Spleen (tissue), 11 donors: Measurements from ENCODE around the gene ISG20. TPM values are rescaled to one million over a fixed set of nuclear protein-coding genes. Genes with fewer than 3 reads are reported as not detected.

Source experiments
- DNase-seq: peaks from one replicate; pipeline ENCODE4 v3.0.0-alpha.2; 2020
- H3K27ac ChIP-seq, 8 donors: fragments of 200-600 bp; sonication (generic) in 7 of 8; 1 replicate in 4 of 8; 2 replicates in 4 of 8; pipeline versions ENCODE4 v1.5.0 to v1.8.0; 2016 to 2021; ENCODE audit warnings: inconsistent platforms in 4 of 8, mild to moderate bottlenecking in 4 of 8, moderate library complexity in 1 of 8
- H3K27me3 ChIP-seq, 7 donors: fragments of 200-600 bp; sonication (generic) in 6 of 7; replicated peaks in 1 of 7; 1 replicate in 4 of 7; 2 replicates in 3 of 7; pipeline versions ENCODE4 v1.5.0 to v1.8.0; 2016 to 2021; ENCODE audit warnings: inconsistent platforms in 3 of 7, mild to moderate bottlenecking in 1 of 7
- H3K36me3 ChIP-seq, 6 donors: fragments of 200-600 bp; sonication (generic) in 5 of 6; 1 replicate in 4 of 6; 2 replicates in 2 of 6; pipeline versions ENCODE4 v1.5.0 to v1.8.0; 2016 to 2021; ENCODE audit warnings: inconsistent platforms in 2 of 6
- H3K4me1 ChIP-seq, 6 donors: fragments of 200-600 bp; sonication (generic) in 5 of 6; 1 replicate in 3 of 6; 2 replicates in 3 of 6; pipeline versions ENCODE4 v1.5.0 to v1.8.0; 2016 to 2021; ENCODE audit warnings: inconsistent platforms in 3 of 6
- H3K4me3 ChIP-seq, 8 donors: fragments of 200-600 bp; sonication (generic) in 7 of 8; 1 replicate in 4 of 8; 2 replicates in 4 of 8; pipeline versions ENCODE4 v1.5.0 to v1.8.0; 2016 to 2021; ENCODE audit warnings: inconsistent platforms in 4 of 8, mild to moderate bottlenecking in 4 of 8, moderate library complexity in 2 of 8
- H3K9me3 ChIP-seq, 8 donors: fragments of 200-600 bp; sonication (generic) in 7 of 8; 1 replicate in 4 of 8; 2 replicates in 4 of 8; pipeline versions ENCODE4 v1.5.0 to v1.8.0; 2016 to 2021; ENCODE audit warnings: inconsistent platforms in 4 of 8
- POLR2A ChIP-seq, 3 donors: fragments of 450-650 bp; IDR thresholded peaks; one replicate each; pipeline ENCODE4 v1.5.1; 2017; ENCODE audit warnings: antibody characterized with exemption in 3 of 3, mild to moderate bottlenecking in 1 of 3
- POLR2AphosphoS5 ChIP-seq, 3 donors: sonication (generic); formaldehyde crosslinking; IDR thresholded peaks; one replicate each; pipeline ENCODE4 v1.5.1; 2017; ENCODE audit warnings: antibody characterized with exemption in 3 of 3
- WGBS, 5 donors: extraction: QIAGEN DNeasy Blood & Tissue Kit in 3 of 5; methylation state at CpG; one replicate each; pipeline versions ENCODE4 v1.1.5 to v1.1.7; 2013 to 2018; 5-methylcytosine and 5-hydroxymethylcytosine counted together
- intact Hi-C: fragments of 100-400 bp; cut with DNase I; formaldehyde crosslinking; loops from one replicate; pipeline ENCODE4 v1.15.0; 2023; ENCODE audit warnings: low total_unique reads
- polyA plus RNA-seq, 3 donors: library from polyadenylated mRNA; stranded (reverse); fragments of 200-250 nt; gene quantifications; one replicate each; pipeline ENCODE4 v1.2.1, GENCODE V29; 2013
- total RNA-seq, 7 donors: library from RNA; depleted of rRNA in 3 of 7; stranded (reverse); fragments of >200 nt in 3 of 7; fragmentation: NEBNext Ultra II Directional in 4 of 7; extraction: Animal tissue kit (Norgen Biotek cat#: 25700) in 4 of 7; gene quantifications; one replicate each; pipeline versions ENCODE4 v1.1.0 to v1.2.1, GENCODE V29; 2016 to 2021
- TF ChIP-seq, protein P1 (sequence below), 11 experiments: fragments of 200-600 bp in 7 of 11; fragments of 450-650 bp in 4 of 11; sonication (generic) in 4 of 11; IDR thresholded peaks in 8 of 11; conservative IDR thresholded peaks in 3 of 11; 1 replicate in 7 of 11; 2 replicates in 4 of 11; pipeline versions ENCODE4 v1.4.0 to v1.8.0; 2016 to 2021; ENCODE audit warnings: antibody characterized with exemption in 11 of 11, inconsistent platforms in 4 of 11, mild to moderate bottlenecking in 1 of 11
- donor health status: healthy with polysubstance abuse.
- donor health status: DM: no; HTN: no; CAD: no; lungs with moderate emphysema.
- donor health status: DM: no; HTN: no; CAD: no.
- donor health status: Bipolar disorder and iron deficiency.
- donor health status: healthy.
- donor health status: DM: no; HTN: no; CAD: no.
- donor health status: DM: yes; HTN: yes; CAD: no.

ISG20 gene
- total and polyA plus RNA-seq, 10 donors = 70.5 to 365 (median 142) TPM

GRCh38 chr15:88699861-88700260, 61.0 kb downstream of the ISG20 start:
- H3K4me1 ChIP-seq = peaks cover 0 to 3% (median under 1%) of the 10 kb centered on the region in 6 donors
- no peak overlapping the region for H3K4me3 ChIP-seq
- H3K9me3 ChIP-seq = no peaks in the 10 kb centered on the region
- no peak for DNase-seq
- no peak for TF ChIP-seq POLR2AphosphoS5 (IDR thresholded peaks at IDR 0.05)
- TF ChIP-seq POLR2A (IDR thresholded peaks at IDR 0.05) = no peak
- TF ChIP-seq, protein P1, sequence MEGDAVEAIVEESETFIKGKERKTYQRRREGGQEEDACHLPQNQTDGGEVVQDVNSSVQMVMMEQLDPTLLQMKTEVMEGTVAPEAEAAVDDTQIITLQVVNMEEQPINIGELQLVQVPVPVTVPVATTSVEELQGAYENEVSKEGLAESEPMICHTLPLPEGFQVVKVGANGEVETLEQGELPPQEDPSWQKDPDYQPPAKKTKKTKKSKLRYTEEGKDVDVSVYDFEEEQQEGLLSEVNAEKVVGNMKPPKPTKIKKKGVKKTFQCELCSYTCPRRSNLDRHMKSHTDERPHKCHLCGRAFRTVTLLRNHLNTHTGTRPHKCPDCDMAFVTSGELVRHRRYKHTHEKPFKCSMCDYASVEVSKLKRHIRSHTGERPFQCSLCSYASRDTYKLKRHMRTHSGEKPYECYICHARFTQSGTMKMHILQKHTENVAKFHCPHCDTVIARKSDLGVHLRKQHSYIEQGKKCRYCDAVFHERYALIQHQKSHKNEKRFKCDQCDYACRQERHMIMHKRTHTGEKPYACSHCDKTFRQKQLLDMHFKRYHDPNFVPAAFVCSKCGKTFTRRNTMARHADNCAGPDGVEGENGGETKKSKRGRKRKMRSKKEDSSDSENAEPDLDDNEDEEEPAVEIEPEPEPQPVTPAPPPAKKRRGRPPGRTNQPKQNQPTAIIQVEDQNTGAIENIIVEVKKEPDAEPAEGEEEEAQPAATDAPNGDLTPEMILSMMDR (IDR thresholded peaks at IDR 0.05 in 8 of 11, conservative IDR thresholded peaks at IDR 0.05 in 3 of 11) = no peak
- H3K27ac ChIP-seq = no peak overlapping the region
- peaks cover 0 to 22% (median 0%) of the 10 kb centered on the region in 7 donors for H3K27me3 ChIP-seq
- 77 to 100% (median 89%) methylated on average over 1 of the region's 1 CpG for WGBS, 5 donors
- intact Hi-C loops = no loop called here
- H3K36me3 ChIP-seq = no peaks in the 10 kb centered on the region

DNA sequence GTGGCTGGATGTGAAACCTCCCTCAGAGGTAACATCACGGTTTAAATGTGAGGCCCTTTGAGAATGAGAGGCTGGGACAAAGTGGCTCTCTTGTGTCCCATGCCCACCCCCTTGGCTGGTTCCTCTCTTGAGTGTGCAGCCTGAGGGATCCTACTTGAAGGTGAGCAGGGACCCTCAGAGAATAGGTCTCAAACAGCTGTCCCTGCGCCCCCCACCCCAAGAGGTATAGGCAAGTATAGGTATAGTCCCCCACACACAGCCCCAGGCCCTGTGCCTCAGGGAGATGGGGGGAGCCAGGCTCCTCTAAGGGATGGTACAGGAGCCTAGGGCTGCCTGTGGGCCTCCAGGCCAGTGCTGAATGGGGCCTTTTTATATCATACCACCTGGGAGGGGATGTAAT, 61.9 kb downstream of the ISG20 start:
- no peak overlapping the region for H3K27ac ChIP-seq
- H3K4me1 ChIP-seq = peaks cover 0 to 12% (median 7%) of the 10 kb centered on the region in 6 donors
- TF ChIP-seq POLR2AphosphoS5 (IDR thresholded peaks at IDR 0.05) = no peak
- TF ChIP-seq, protein P1 (IDR thresholded peaks at IDR 0.05 in 8 of 11, conservative IDR thresholded peaks at IDR 0.05 in 3 of 11) = no peak
- no peak for TF ChIP-seq POLR2A (IDR thresholded peaks at IDR 0.05)
- DNase-seq = no peak
- H3K36me3 ChIP-seq = no peaks in the 10 kb centered on the region
- H3K27me3 ChIP-seq = peaks cover 0 to 31% (median 3%) of the 10 kb centered on the region in 7 donors
- H3K9me3 ChIP-seq = no peaks in the 10 kb centered on the region
- no peak overlapping the region for H3K4me3 ChIP-seq
- intact Hi-C loops = no loop called here
- 88 to 98% (median 89%) methylated on average over 2 of the region's 2 CpGs for WGBS, 5 donors

DNA sequence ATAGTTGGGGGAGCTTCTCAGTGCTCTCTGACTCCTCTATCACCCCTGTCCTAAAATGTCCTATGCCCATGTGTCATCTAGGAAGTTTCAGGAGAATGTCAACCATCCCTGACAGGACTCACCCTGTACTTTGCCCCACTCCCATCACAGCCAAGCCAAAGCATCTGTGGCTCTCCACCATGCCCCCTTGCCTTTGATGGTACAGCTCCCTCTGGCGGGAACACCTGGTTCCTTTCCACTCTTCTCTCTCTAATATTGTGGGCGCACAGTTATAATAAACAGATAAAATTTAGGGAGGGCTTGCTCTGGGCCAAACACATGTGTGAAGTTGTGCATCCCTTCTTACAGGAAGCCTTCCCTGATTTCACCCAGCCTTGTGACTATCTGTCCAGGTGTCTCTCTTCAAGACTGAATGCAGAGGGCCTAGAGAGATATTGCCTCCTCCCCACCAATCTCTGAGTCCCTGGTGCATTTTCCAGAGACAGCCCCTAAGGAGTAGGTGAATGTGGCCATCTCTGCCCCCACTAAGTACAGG, 62.8 kb downstream of the ISG20 start:
- no peak for DNase-seq
- intact Hi-C loops = no loop called here

GRCh38 chr15:88702983-88703382, 64.2 kb downstream of the ISG20 start:
- Histone ChIP-seq H3K9me3 (no peaks in the 10 kb centered on the region), H3K27ac (no peak overlapping the region), H3K4me1 (peaks cover 0 to 20% (median 12%) of the 10 kb centered on the region in 6 donors), H3K4me3 (no peak overlapping the region), H3K27me3 (peaks cover 0 to 51% (median 3%) of the 10 kb centered on the region in 7 donors), H3K36me3 (no peaks in the 10 kb centered on the region)
- intact Hi-C loops = no loop called here
- TF ChIP-seq POLR2AphosphoS5 (IDR thresholded peaks at IDR 0.05) (no peak), POLR2A (IDR thresholded peaks at IDR 0.05) (no peak)
- TF ChIP-seq, protein P1 (IDR thresholded peaks at IDR 0.05 in 8 of 11, conservative IDR thresholded peaks at IDR 0.05 in 3 of 11) = no peak
- no peak for DNase-seq
- WGBS, 5 donors = 58 to 71% (median 64%) methylated on average over 5 of the region's 5 CpGs

More for the DNA sequence above, 62.8 kb downstream of the ISG20 start:
- WGBS, 5 donors = 75 to 97% (median 86%) methylated on average over 2 of the region's 2 CpGs
- Histone ChIP-seq H3K4me1 (peaks cover 0 to 20% (median 10%) of the 10 kb centered on the region in 6 donors), H3K4me3 (no peak overlapping the region), H3K36me3 (no peaks in the 10 kb centered on the region), H3K27me3 (peaks cover 0 to 40% (median 3%) of the 10 kb centered on the region in 7 donors), H3K27ac (no peak overlapping the region), H3K9me3 (no peaks in the 10 kb centered on the region)
- TF ChIP-seq POLR2AphosphoS5 (IDR thresholded peaks at IDR 0.05) (no peak), POLR2A (IDR thresholded peaks at IDR 0.05) (no peak)
- TF ChIP-seq, protein P1 (IDR thresholded peaks at IDR 0.05 in 8 of 11, conservative IDR thresholded peaks at IDR 0.05 in 3 of 11) = peak in 4 of 11 experiments; percentile 23 to 33 (median 27)
